Measurements from ENCODE around the gene URI1.
"Not testable (repeated sequence)": the region's sequence is repeated elsewhere in the genome, so short reads cannot be mapped to it uniquely, and the experiment has no call there.

Gene URI1, protein sequence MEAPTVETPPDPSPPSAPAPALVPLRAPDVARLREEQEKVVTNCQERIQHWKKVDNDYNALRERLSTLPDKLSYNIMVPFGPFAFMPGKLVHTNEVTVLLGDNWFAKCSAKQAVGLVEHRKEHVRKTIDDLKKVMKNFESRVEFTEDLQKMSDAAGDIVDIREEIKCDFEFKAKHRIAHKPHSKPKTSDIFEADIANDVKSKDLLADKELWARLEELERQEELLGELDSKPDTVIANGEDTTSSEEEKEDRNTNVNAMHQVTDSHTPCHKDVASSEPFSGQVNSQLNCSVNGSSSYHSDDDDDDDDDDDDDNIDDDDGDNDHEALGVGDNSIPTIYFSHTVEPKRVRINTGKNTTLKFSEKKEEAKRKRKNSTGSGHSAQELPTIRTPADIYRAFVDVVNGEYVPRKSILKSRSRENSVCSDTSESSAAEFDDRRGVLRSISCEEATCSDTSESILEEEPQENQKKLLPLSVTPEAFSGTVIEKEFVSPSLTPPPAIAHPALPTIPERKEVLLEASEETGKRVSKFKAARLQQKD

DNA sequence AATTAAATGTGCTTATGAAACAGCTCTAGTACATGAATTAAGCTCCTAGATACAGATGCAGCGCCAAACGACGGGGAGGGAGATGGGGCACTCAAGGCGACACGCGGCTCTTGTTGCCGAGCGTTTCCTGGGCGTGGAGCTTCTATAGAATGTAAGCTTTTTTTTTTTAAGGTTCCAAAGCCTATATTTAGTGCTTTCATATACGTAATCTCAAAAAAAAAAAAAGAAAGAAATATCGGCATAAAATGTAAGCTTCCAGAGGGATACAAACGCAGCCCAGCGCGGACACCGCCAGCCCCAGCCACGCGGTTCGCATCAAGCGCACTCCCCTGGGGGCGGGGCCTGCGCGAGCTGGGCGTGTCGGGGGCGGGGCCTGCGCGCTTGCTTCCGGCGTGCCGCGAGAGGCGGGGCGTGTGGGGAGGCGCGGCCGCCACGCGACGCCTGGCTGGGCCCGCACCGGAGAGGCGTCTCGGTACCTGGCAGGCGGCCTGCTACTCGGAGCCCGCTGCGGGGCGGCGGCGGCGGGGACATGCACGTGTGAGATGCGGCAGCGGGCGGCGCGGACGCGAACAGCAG is at the start of gene URI1:
Gene URI1 (plus strand): TSS at position 412 of the 576 bp plus-strand sequence. CDS start 309 bp downstream, outside the sequence.
- in situ Hi-C loops (cut with MboI; ENCODE audit: low sequenced_read_pairs) = no loop called here

DNA sequence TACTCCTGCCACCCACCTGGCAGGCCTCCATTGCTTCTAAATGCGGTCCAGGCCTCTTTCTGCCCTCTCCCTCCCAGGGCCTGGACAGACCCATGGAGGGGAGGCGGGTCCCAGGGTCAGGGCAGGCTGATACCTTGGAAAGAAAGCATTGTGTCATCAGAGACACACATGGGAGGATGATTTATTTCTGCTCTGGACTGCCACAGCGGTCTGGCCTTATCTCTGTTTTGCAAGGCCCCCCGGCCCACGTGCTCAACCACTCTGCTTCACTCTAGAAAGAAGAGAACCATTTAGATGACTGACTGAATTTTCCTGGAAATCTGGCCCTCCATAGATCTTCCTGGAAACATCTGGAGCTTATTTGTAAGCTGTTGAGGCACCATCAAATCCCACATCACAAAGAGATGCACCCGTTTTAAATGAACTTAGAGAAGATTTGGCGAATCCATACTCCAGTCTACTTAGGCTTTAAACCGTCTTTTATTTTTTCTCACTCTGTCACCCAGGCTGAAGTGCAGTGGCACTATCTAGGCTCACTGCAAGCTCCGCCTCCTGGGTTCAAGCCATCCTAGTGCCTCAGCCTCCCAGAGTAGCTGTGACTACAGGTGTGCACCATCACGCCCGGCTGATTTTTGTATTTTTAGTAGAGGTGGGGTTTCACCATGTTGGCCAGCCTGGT is 48.3 kb upstream of the URI1 start:
- in situ Hi-C loops (cut with MboI; ENCODE audit: low sequenced_read_pairs) = no loop called here

DNA sequence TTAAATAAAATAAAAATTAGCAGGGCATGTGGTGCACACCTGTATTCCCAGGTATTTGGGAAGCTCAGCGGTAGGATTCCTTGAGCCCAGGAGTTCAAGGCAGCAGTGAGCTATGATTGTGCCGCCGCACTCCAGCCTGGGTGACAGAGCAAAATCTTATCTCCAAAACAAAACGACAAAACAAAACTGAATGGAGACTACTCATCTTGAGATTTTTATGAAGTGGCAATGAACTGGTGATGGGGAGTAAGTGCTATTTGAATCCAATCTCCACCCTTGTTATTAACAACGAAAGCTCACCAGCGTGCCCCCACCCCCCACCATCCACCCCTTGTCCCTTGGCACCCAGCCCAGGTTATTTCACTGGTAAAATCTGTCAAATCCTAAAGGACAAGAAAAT is 45.2 kb upstream of the URI1 start:
- in situ Hi-C loops (cut with MboI; ENCODE audit: low sequenced_read_pairs) = no loop called here

DNA sequence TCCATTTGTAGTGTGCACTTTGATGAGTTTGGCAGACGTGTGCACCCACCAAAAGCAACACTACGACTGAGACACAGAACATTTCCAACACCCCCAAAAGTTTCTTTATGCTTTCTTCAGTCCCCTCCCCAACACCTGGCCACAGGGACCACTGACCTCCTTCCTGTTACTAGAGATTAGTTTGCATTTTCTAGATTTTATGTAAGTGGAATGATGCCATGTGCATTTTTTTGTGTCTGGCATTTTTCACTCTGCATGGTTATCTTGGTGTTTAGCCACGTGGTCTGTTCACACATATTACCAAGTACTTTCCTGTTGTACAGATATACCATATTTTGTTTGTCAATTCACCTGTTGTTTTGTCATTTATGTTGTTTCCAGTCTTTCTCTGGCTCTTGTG is 44.6 kb upstream of the URI1 start:
- in situ Hi-C loops (cut with MboI; ENCODE audit: low sequenced_read_pairs) = no loop called here

DNA sequence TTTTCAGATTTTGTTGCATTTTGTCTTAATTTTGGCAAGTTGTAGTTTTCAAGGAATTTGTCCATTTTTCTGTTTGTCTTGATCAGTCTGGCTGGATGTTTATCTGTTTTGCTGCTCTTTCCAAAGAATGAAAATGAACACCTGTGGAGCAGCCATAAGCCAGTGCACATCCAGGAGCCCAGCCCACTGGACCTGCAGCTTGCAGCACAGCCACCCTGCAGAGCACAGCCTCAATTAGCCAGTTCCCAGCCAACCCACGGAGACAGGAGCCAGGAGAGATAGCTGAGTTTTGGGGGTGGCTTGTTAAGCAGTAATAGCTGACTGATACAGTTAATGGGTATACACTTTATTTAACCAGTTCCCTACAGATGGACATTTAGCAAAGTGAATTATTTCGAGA is 38.0 kb upstream of the URI1 start:
- in situ Hi-C loops (cut with MboI; ENCODE audit: low sequenced_read_pairs) = no loop called here

DNA sequence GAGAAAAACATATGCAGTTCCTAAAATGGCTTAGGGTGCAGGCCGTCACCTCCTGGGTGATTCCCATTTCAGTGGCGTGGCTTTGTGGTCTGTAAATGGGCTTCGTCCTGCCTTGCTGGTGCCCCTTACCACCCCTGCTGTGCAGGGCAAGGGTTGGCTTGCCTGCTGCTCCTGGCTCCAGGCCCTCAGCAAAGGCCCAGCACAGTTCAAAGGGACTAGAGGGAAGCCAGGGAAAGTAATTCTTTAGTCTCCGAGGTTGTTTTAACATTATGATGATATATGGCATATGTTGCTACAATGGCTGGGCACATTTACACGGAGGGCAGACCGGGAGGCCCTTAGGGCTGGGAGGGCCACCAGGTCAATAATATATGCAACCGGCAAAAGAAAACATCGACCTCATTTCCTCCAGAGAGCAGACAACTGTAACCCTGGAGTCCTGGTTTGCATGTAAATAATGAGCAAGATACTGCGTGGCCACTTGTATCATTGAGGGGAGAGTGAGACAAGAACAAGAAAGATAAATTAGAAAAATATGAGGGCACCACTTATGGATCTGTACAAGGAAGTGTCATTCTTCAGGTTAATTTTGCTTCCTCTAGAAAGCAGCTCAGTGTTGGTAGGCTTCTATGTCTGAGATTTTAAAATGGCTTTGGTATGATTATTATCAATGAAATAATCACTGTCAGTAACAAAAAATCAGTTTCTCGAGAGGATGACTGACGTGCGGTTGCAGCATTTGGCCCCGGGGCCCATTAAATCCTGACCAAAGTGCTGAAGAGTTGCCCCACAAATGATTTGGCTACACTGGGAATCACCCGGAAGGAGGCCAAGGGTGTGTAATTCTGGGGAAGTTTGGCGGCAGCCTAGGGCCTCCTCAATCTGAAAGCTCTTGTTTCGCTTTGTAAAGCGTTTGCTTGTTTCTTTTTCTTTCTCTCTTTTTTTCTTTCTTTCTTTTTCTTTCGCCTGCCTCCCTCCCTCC is 32.8 kb upstream of the URI1 start:
- in situ Hi-C loops (cut with MboI; ENCODE audit: low sequenced_read_pairs) = no loop called here

DNA sequence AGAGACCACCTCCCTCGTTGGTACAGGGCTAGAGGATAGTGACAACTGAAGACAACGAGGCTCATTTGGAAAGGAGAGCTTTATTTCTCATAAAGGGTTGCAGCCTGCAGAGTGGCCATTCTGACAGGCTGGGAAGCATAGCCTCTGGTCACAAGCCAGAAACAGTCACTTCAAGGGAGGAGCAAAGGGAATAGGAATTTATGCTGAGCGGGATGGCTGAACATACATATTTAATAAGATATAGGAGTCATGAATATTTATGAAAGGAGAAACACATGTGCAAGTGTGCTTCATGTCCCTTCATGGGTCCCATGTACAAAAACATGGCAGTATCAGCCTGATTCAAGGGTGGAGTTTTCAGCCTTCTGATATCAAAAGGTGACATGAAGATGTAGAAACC is 27.1 kb upstream of the URI1 start:
- in situ Hi-C loops (cut with MboI; ENCODE audit: low sequenced_read_pairs) = no loop called here

DNA sequence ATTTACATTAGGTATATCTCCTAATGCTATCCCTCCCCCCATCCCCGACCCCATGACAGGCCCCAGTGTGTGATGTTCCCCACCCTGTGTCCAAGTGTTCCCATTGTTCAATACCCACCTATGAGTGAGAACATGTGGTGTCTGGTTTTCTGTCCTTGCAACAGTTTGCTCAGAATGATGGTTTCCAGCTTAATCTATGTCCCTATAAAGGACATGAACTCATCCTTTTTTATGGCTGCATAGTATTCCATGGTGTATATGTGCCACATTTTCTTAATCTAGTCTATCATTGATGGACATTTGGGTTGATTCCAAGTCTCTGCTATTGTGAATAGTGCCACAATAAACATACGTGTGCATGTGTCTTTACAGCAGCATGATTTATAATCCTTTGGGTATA is 26.2 kb upstream of the URI1 start:
- in situ Hi-C loops (cut with MboI; ENCODE audit: low sequenced_read_pairs) = not testable (repeated sequence)

DNA sequence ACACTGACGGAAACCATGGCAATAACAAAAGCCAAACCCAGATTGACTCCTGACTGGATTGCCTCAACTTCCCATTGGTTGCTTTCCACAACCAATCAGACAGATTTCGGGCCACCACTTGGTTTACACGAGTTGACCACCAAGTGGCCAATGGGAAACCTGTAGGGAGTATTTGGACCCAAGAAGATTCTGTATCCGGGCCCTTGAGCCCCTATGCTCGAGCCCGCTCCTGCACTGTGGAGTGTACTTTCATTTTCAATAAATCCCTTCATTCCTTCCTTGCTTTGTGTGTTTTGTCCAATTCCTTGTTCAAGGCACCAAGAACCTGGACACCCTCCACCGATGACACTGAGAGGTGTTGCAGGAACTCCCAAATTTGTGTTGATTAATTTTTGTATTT is 24.1 kb upstream of the URI1 start:
- in situ Hi-C loops (cut with MboI; ENCODE audit: low sequenced_read_pairs) = no loop called here

DNA sequence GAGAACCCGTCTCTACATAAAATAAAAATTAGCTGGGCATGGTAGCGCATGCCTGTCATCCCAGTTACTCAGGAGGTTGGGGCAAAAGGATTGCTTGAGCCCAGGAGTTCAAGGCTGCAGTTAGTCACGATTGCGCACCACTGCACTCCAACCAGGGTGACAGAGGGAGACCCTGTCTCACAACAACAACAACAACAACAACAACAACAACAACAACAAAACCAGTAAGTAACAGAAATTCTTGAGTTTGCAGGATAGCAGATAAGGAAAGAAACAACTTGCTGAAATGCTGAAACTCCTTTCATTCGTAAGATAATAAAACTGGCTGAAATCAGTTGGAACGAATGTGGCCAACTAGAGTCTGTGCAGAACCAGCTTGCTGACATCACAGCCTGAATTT is 23.1 kb upstream of the URI1 start:
- in situ Hi-C loops (cut with MboI; ENCODE audit: low sequenced_read_pairs) = no loop called here

DNA sequence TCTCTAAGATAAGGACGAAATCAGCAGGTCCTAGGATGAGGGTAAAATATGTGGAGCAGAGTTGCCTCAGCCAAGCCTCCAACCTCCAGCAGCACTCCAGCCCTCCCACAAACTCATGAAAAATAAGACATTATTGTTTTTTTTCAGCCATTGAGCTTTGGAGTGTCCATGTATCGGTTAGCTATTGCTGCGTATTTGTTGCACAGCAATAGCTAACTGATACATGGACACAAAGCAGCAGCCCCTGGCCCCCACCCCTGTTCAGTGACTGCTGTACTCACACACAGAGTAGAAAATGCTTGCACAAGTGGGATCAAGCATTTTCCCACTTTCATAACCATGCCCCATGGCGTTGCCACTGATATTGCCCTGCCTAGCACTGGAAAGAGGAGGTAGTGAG is 19.1 kb upstream of the URI1 start:
- in situ Hi-C loops (cut with MboI; ENCODE audit: low sequenced_read_pairs) = no loop called here

DNA sequence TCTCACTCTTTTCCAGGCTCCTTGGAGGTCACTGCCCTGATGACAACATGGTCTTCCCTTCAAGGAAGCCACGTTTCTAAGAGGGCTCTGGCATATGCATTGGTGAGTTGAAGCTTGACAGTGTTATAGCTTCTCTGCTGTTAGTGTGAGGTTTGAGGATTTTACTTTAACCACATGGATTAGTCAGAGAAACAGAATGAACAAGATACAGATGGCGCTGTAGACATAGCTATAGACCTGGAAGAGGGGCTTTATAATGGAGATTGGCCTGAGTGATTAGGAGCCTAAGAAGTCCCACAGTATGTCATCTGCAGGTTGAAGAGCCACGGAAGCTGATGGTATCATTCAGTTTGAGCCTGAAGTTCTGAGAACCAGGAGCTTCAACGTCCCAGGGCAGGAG is 18.4 kb upstream of the URI1 start:
- in situ Hi-C loops (cut with MboI; ENCODE audit: low sequenced_read_pairs) = no loop called here

DNA sequence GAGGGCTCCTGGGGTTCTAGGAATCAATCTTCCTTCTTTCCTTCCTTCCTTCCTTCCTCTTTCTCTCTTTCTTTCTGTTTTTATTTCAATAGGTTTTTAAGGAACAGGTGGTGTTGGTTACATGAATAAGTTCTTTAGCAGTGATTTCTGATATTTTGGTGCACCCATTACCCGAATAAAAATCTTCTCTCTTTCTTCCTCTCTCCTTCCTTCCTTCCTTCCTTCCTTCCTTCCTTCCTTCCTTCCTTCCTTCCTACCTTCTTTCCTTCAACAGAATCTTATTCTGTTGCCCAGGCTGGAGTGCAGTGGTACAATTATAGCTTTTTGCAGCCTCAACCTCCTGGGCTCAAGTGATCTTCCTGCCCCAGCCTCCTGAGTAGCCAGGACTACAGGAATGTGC is 16.0 kb upstream of the URI1 start:
- in situ Hi-C loops (cut with MboI; ENCODE audit: low sequenced_read_pairs) = no loop called here

DNA sequence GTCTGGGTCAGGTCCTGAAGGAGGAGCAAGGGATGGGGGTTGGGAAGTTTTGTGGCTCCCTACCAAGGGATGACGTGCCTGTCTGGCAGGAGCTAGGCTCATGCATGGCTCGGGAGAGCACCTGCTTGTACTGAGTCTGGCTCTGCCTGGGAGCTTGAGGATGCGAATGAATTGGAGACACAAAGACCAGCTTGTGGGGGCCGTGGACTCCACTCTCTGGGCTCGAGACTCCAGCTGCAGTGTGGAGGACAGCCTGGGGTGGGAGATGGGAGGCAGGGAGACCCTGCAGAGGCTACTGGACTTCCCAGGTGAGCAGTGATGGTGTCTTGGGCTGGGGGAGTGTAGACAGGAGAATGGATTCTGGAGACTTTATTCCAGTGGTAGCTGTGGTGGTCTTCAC is 15.2 kb upstream of the URI1 start:
- in situ Hi-C loops (cut with MboI; ENCODE audit: low sequenced_read_pairs) = no loop called here

DNA sequence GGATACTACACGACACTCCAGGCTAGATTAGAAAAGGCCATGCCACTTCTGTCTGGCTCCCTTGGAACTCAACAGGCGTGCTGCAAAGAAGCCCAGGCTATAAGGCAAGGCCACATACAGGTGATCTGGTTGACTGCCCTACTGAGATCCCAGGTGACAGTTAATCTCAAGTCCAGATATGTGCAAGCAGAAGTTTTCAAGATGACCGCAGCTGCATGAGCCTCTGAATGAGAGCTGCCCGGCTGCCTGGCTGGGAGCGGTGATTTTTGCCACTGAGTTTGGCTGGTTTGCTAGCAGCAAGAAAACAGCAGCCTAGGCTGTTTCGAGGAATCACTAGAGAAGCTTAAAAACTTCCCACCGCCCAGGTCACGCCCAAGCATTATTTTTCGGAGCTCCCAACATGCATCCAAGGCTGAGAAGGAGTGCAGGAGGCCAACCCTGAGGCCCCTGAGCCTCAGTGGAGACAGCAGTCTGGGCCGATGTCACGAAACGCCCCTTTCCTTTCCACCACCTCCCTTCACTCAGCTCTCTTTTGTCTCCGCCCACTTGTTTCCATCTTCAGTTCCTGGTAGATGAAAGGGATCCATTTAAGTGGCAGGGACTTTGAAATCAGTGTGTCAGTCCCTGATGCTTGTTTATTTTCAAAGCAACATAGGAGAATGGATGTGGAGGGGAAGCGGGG is 14.0 kb upstream of the URI1 start:
- in situ Hi-C loops (cut with MboI; ENCODE audit: low sequenced_read_pairs) = no loop called here

DNA sequence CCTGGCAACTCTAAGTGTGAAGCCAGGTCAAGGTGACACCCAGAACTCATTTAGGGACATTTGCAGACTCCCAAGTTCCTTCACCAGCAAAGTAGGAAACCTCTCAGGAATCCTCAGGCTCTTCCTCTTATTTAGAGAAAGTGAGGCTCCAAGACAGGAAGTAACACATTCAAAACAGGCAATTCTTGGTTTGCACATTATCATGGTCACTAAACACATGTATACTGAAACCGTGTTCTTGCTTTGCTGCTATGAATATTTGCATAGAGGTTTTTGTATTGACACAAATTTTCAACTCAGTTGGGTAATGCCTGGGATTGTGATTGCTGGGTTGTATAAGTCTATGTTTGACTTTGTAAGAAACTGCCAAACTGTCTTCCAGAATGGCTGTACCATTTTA is 13.2 kb upstream of the URI1 start:
- in situ Hi-C loops (cut with MboI; ENCODE audit: low sequenced_read_pairs) = no loop called here

DNA sequence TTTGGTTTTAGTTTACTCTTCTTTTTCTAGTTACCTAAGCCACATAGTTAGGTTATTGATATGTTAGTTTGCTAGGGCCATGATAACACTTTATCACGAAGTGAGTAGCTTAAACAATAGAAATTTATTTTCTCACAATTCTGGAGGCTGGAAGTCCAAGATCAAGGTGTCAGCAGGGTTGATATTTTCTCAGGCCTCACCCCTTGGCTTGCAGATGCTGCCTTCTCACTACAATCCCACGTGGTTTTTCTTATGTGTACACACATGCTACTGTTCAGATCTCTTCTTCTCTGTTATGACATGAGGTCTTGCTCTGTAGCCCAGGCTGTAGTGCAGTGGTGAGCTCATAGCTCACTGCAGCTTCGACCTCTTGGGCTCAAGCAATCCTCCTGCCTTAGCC is 7.8 kb upstream of the URI1 start:
- in situ Hi-C loops (cut with MboI; ENCODE audit: low sequenced_read_pairs) = no loop called here

DNA sequence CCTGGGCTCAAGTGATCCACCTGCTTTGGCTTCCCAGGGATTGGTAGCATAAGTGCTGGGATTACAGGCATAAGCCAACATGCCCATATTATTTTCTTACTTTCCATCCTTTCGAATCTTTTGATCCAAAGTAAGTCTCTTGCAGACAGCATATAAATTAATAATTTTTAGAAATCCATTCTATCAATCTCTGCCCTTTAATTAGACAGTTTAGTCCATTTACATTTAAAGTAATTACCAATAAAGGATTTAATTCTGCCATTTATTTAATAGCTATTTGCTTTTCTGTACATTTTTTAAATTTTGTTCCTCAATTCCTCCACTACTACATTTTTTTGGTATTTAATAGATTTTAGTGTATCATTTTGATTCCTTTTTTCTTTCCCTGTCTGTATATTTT is 7.3 kb upstream of the URI1 start:
- in situ Hi-C loops (cut with MboI; ENCODE audit: low sequenced_read_pairs) = no loop called here

DNA sequence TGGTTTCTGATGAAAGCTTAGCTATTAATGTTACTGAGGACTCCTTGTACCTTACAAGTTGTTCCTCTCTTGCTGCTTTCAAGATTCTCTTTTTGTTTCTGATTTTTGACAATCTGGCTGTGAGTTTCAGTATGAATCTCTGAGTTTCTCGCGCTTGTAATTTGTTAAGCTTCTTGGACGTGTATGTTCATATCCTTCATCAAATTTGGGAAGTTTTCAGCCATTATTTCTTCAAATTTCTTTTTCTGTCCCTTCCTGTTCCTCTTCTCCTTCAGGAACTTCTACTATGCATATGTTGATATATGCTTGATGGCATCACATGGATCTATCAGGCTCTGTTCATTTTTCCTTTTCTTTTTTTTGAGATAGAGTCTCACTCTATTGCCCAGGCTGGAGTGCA is 5.6 kb upstream of the URI1 start:
- in situ Hi-C loops (cut with MboI; ENCODE audit: low sequenced_read_pairs) = no loop called here

DNA sequence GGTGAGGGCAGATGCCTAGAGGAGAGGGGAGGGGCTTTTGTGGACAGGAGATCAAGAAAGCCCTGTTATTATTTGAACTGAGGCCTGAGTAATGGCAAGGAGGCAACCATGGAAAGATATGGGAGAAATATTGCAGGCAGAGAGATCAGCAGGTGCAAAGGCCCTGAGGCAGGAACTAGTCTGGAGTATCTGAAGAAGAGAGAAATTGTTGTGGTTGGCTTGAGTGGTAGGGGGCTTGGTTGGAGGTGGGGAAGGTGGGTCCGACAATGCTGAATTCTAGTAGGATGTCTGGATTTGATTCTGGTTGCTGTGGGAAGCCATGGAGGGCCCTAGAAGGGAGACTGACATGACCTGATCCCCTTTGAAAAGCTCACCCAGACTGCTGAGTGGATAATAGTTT is 2.4 kb upstream of the URI1 start:
- in situ Hi-C loops (cut with MboI; ENCODE audit: low sequenced_read_pairs) = no loop called here

Data from HL-60/S4 treated with phorbol 12-myristate 13-acetate at 8.2 ng/mL for 4 days and 3 days (cell line).